Measurements from ENCODE around the gene AP4E1.

DNA sequence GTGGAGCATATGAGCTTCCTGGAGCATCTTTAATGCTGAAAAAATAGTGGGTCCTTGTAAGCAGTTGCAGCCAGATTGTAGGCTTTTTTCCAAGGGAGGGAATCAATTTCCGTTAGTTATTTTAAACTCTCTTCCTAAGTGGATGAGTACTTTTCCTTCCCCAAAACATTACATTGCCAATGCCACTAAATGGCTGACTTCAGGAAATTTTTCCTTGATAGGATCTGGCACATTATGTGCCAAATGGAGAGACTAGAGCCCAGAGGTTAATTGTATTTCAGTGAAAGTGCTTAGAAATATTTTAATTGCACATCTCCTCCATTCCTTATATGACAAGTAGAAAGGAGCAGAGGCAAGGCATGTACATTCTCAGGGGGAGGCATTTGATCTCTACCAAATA is 102.7 kb downstream of the AP4E1 start:
- TF ChIP-seq, protein P1, sequence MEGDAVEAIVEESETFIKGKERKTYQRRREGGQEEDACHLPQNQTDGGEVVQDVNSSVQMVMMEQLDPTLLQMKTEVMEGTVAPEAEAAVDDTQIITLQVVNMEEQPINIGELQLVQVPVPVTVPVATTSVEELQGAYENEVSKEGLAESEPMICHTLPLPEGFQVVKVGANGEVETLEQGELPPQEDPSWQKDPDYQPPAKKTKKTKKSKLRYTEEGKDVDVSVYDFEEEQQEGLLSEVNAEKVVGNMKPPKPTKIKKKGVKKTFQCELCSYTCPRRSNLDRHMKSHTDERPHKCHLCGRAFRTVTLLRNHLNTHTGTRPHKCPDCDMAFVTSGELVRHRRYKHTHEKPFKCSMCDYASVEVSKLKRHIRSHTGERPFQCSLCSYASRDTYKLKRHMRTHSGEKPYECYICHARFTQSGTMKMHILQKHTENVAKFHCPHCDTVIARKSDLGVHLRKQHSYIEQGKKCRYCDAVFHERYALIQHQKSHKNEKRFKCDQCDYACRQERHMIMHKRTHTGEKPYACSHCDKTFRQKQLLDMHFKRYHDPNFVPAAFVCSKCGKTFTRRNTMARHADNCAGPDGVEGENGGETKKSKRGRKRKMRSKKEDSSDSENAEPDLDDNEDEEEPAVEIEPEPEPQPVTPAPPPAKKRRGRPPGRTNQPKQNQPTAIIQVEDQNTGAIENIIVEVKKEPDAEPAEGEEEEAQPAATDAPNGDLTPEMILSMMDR (IDR thresholded peaks at IDR 0.05), result no peak
- no peak for TF ChIP-seq POLR2A (IDR thresholded peaks at IDR 0.05)
